Measurements from ENCODE around the gene RBP7. TPM values are rescaled to one million over a fixed set of nuclear protein-coding genes. Genes with fewer than 3 reads are reported as not detected.

RBP7 gene
- total and polyA plus RNA-seq, 12 donors: 15.5 to 106 (median 27.9) TPM

- WGBS, 2 donors: 0% methylated on average over 62 to 73 of the region's 73 CpGs
- TF ChIP-seq CTCF (IDR thresholded peaks at IDR 0.05): peak; percentile 80 to 96 (median 88)
- ATAC-seq: peak; percentile 99 to 100 (median 100)
- Histone ChIP-seq H3K4me3 (peak within 1 kb of the TSS; percentile 87 to 100 (median 98)), H3K36me3 (peaks cover 0 to 23% (median 11%) of the 10 kb centered on the region in 9 donors), H3K4me1 (peaks cover 0 to 47% (median 28%) of the 10 kb centered on the region in 9 donors), H3K9me3 (no peaks in the 10 kb centered on the region), H3K27ac (peak within 1 kb of the TSS; percentile 85 to 98 (median 95)), H3K27me3 (no peaks in the 10 kb centered on the region)
- intact Hi-C loops (cut with DNase I): loop anchor here in 9 of 10 donors (1.0 to 10.0 kb wide), 10 partner anchors 72 to 180 kb away; partner anchors contain the start of genes LZIC (in 2 of the 9), NMNAT1 (in 2 of the 9) and KIF1B (in 1 of the 9)
- DNase-seq: peak; percentile 97 to 99
These were observed 35.7 kb downstream of the RBP7 start, which contains the start of gene UBE4B for GRCh38 chr1:10032590-10033358. Gene UBE4B, plus strand, starts transcription at chr1:10032958. Its CDS starts 713 bp downstream, at chr1:10033671.

GRCh38 chr1:10033359-10033845 is 36.4 kb downstream of the RBP7 start:
- Histone ChIP-seq H3K27ac (peak overlapping the region; percentile 85 to 98 (median 95)), H3K4me3 (peak overlapping the region; percentile 87 to 100 (median 98)), H3K27me3 (no peaks in the 10 kb centered on the region), H3K4me1 (peaks cover 0 to 47% (median 28%) of the 10 kb centered on the region in 9 donors), H3K9me3 (no peaks in the 10 kb centered on the region), H3K36me3 (peaks cover 0 to 29% (median 12%) of the 10 kb centered on the region in 9 donors)
- intact Hi-C loops (cut with DNase I): loop anchor here in 8 of 10 donors (2.0 to 10.0 kb wide), 8 partner anchors 71 to 179 kb away; partner anchors contain the start of genes LZIC (in 2 of the 8), NMNAT1 (in 2 of the 8) and KIF1B (in 1 of the 8)
- DNase-seq (peak in 1 of 2 donors; percentile 8), ATAC-seq (peak; percentile 6 to 56 (median 41))
- no peak for TF ChIP-seq CTCF (IDR thresholded peaks at IDR 0.05)
- 0% methylated on average over 19 of the region's 19 CpGs for WGBS, 2 donors

GRCh38 chr1:10042746-10043145 is 45.7 kb downstream of the RBP7 start:
- Histone ChIP-seq H3K27me3 (no peaks in the 10 kb centered on the region), H3K36me3 (peaks cover 0 to 71% (median 9%) of the 10 kb centered on the region in 9 donors), H3K4me3 (no peak overlapping the region), H3K4me1 (peaks cover 4 to 33% (median 28%) of the 10 kb centered on the region in 9 donors), H3K27ac (no peak overlapping the region), H3K9me3 (no peaks in the 10 kb centered on the region)
- intact Hi-C loops (cut with DNase I): no loop called here
- DNase-seq (no peak), ATAC-seq (no peak)
- 92 to 94% methylated on average over 4 of the region's 4 CpGs for WGBS, 2 donors
- TF ChIP-seq CTCF (IDR thresholded peaks at IDR 0.05): no peak
